ENCODE data around the gene PHPT1. TPM values are rescaled to one million over a fixed set of nuclear protein-coding genes. Genes with fewer than 3 reads are reported as not detected.

PHPT1 gene
- total RNA-seq, 1 experiment from 2014 or later, result 161 TPM

DNA sequence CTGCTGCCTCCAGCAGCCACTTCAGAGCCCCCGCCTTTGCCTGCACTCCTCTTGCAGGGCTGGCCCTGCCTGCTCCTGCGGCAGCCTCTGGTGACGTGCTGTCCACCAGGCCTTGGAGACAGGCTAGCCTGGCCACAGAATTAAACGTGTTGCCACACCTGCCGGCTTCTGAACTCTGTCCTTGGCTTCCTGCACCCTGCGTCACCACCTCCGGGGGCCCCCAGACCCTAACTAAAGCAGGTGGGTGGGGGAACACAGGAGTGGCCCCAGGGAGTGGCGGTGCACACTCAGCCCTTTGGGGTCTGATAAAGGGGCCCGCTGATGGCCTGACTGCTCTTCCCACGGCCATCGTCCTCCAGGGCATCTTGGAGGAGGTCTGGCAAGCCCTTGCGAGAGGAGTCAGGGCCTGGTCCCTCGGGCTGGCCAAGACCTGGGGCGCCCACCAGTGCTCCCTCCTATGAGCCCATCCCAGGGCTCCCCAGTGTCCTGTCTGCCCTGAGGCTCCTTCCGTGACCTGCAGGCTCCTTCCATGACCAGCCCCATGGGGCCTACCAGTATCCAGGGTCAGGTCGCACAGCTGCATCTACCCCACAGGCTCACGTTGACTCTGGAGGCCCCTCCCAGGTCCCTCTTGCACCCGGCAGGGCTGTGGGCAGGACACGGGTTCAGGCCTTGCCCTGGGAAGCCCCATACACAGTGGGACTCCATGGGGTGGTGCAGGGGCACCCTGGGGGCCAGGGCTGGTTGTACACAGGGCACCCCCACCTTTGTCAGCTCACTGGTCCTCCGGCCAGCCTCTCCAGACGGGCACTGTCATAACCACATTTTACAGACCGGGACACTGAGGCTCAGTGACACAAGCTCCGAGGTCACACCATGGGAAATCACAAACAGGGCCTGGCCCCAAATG is 1.9 kb downstream of the PHPT1 start:
- Histone ChIP-seq H4K5ac (ENCODE audit: insufficient read length, low read depth, low read length) (no peak overlapping the region), H3K14ac (ENCODE audit: insufficient read depth, low read length) (no peak overlapping the region), H2AFZ (ENCODE audit: low read length) (no peak overlapping the region), H3K23me2 (ENCODE audit: insufficient read length, low read depth, low read length, poor library complexity, severe bottlenecking) (peaks cover 8% of the 10 kb centered on the region), H2BK120ac (ENCODE audit: low read depth, low read length, poor library complexity, severe bottlenecking) (no peak overlapping the region), H3K9ac (ENCODE audit: extremely low read depth, insufficient read length, low read length) (no peak overlapping the region), H3K79me1 (ENCODE audit: insufficient read depth, low read depth, low read length, poor library complexity, severe bottlenecking) (no peaks in the 10 kb centered on the region), H3K9me3 (ENCODE audit: control insufficient read depth, low read depth, low read length) (no peaks in the 10 kb centered on the region), H4K8ac (replicated peaks; ENCODE audit: insufficient read length, low read depth, low read length) (no peak overlapping the region), H3K56ac (ENCODE audit: insufficient read length, low read depth, low read length) (no peak overlapping the region), H2BK12ac (ENCODE audit: insufficient read length, low read depth, low read length) (no peak overlapping the region), H3K27me3 (ENCODE audit: insufficient read depth, low read length) (no peaks in the 10 kb centered on the region), H2AK5ac (ENCODE audit: insufficient read length, low read length) (no peak overlapping the region), H2BK20ac (ENCODE audit: low read depth, low read length, poor library complexity, severe bottlenecking) (no peak overlapping the region), H2BK15ac (ENCODE audit: low read depth, low read length) (no peak overlapping the region), H3K4me1 (ENCODE audit: insufficient read depth, low read length) (no peaks in the 10 kb centered on the region), H3T11ph (ENCODE audit: low read length) (no peak overlapping the region), H3K4me2 (ENCODE audit: insufficient read depth, insufficient read length, low read length) (no peak overlapping the region), H4K20me1 (ENCODE audit: control insufficient read depth, insufficient read depth, insufficient read length) (no peaks in the 10 kb centered on the region), H3K23ac (ENCODE audit: insufficient read length, low read depth, low read length) (no peak overlapping the region), H4K91ac (ENCODE audit: insufficient read length, low read depth, low read length) (no peak overlapping the region), H3K18ac (ENCODE audit: insufficient read length, low read depth, low read length) (no peak overlapping the region), H3K4ac (ENCODE audit: low read depth, low read length) (no peak overlapping the region), H3K79me2 (ENCODE audit: insufficient read depth, low read length) (no peaks in the 10 kb centered on the region), H3K27ac (ENCODE audit: insufficient read length, low read depth, low read length) (no peak overlapping the region), H2BK5ac (ENCODE audit: insufficient read length, low read length) (no peak overlapping the region)
- peaks cover 2 to 5% of the 10 kb centered on the region in 2 experiments; a peak in 3 of 4 replicates for H3K4me1 Mint-ChIP-seq
- WGBS (ENCODE audit: extremely low coverage, insufficient read length, low lambda C conversion rate), result no CpG with 5 or more reads among the region's 23 CpGs
- no peak overlapping the region for H3K27ac Mint-ChIP-seq
- TF ChIP-seq, protein P1, sequence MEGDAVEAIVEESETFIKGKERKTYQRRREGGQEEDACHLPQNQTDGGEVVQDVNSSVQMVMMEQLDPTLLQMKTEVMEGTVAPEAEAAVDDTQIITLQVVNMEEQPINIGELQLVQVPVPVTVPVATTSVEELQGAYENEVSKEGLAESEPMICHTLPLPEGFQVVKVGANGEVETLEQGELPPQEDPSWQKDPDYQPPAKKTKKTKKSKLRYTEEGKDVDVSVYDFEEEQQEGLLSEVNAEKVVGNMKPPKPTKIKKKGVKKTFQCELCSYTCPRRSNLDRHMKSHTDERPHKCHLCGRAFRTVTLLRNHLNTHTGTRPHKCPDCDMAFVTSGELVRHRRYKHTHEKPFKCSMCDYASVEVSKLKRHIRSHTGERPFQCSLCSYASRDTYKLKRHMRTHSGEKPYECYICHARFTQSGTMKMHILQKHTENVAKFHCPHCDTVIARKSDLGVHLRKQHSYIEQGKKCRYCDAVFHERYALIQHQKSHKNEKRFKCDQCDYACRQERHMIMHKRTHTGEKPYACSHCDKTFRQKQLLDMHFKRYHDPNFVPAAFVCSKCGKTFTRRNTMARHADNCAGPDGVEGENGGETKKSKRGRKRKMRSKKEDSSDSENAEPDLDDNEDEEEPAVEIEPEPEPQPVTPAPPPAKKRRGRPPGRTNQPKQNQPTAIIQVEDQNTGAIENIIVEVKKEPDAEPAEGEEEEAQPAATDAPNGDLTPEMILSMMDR (conservative IDR thresholded peaks at IDR 0.05), result no peak
- H3K9me3 Mint-ChIP-seq, result no peaks in the 10 kb centered on the region
- peaks cover 2% of the 10 kb centered on the region for H3K27me3 Mint-ChIP-seq (ENCODE audit: low read depth)
- H3K4me3 Mint-ChIP-seq, result peak overlapping the region in 1 of 2 experiments; percentile 15; a peak in 2 of 5 replicates
- DNase-seq, result no peak
- H3K36me3 Mint-ChIP-seq (ENCODE audit: insufficient read depth in 1 of 3, low read depth in 3 of 3), result peaks cover 0 to 12% (median 10%) of the 10 kb centered on the region in 3 experiments; a peak in 4 of 7 replicates
